PC-3 (cell line): ENCODE data around the gene IFNA16. TPM values are rescaled to one million over a fixed set of nuclear protein-coding genes. Genes with fewer than 3 reads are reported as not detected.

Experiments
- ATAC-seq: fragments of 200-7000 bp; cut with Tn5 transposase; 2 replicates; pipeline ENCODE4 v1.9.1; 2020; ENCODE audit warnings: mild to moderate bottlenecking, moderate library complexity
- BruUV-seq: library from RNA; stranded (reverse); fragments of 400-500 nt; replicated peaks from 2 replicates; lab custom pipeline; 2021; lab: Mats Ljungman, UMichigan
- CTCF ChIA-PET: fragments of 300-600 bp; sonication (Branson Sonifier 250); formaldehyde crosslinking; loops from one replicate; lab custom pipeline; 2022; ENCODE audit warnings: antibody characterized with exemption; lab: Charles Lee
- POLR2A ChIA-PET: fragments of 300-600 bp; sonication (Branson Sonifier 250); formaldehyde crosslinking; loops from one replicate; lab custom pipeline; 2022; ENCODE audit warnings: antibody characterized with exemption; ENCODE audit not compliant: unreplicated experiment; lab: Charles Lee
- DNase-seq: peaks from one replicate; pipeline ENCODE4 v3.0.0-alpha.2; 2015
- H2AFZ ChIP-seq: fragments of 300-600 bp; sonication (generic); 2 replicates; pipeline ENCODE4 v1.6.0; 2016; ENCODE audit warnings: antibody characterized with exemption, low read length
- H3F3A ChIP-seq: fragments of 300-600 bp; sonication (generic); one replicate; pipeline ENCODE4 v1.6.0; 2017; ENCODE audit warnings: antibody characterized with exemption, low read length, control low read depth, mild to moderate bottlenecking; ENCODE audit not compliant: unreplicated experiment
- H3K27ac ChIP-seq: fragments of 300-600 bp; sonication (generic); 2 replicates; pipeline ENCODE4 v1.5.1; 2016; ENCODE audit warnings: mild to moderate bottlenecking, low read length
- H3K27me3 ChIP-seq: fragments of 300-600 bp; sonication (generic); 2 replicates; pipeline ENCODE4 v1.6.1; 2016; ENCODE audit warnings: low read length, mixed read lengths
- H3K36me3 ChIP-seq: fragments of 300-600 bp; sonication (generic); 2 replicates; pipeline ENCODE4 v1.6.1; 2016; ENCODE audit warnings: low read depth, mixed run types, low read length, mixed read lengths
- H3K4me1 ChIP-seq: fragments of 300-600 bp; sonication (generic); 2 replicates; pipeline ENCODE4 v1.5.1; 2016; ENCODE audit warnings: low read length; ENCODE audit not compliant: insufficient read depth
- H3K4me2 ChIP-seq: fragments of 300-600 bp; sonication (generic); 2 replicates; pipeline ENCODE4 v1.6.0; 2016; ENCODE audit warnings: low read length
- H3K4me3 ChIP-seq: fragments of 300-600 bp; sonication (generic); 2 replicates; pipeline ENCODE4 v1.5.1; 2016; ENCODE audit warnings: mild to moderate bottlenecking, low read length, mixed read lengths
- H3K79me2 ChIP-seq: fragments of 300-600 bp; sonication (generic); 2 replicates; pipeline ENCODE4 v1.6.1; 2017; ENCODE audit warnings: low read length, mixed read lengths
- H3K9ac ChIP-seq: fragments of 300-600 bp; sonication (generic); 2 replicates; pipeline ENCODE4 v1.6.0; 2016; ENCODE audit warnings: mild to moderate bottlenecking, low read length
- H3K9me2 ChIP-seq: fragments of 300-600 bp; sonication (generic); replicated peaks from 2 replicates; pipeline ENCODE4 v1.6.1; 2016; ENCODE audit warnings: mixed run types, low read length, mixed read lengths
- H3K9me3 ChIP-seq: fragments of 300-600 bp; sonication (generic); 2 replicates; pipeline ENCODE4 v1.6.1; 2016; ENCODE audit warnings: low read length, mixed read lengths
- H4K20me1 ChIP-seq: fragments of 300-600 bp; sonication (generic); 2 replicates; pipeline ENCODE4 v1.6.1; 2016; ENCODE audit warnings: low read length, mixed read lengths
- CTCF ChIP-seq: fragments of 300-600 bp; sonication (generic); conservative IDR thresholded peaks from 2 replicates; pipeline ENCODE4 v1.5.1; 2017; ENCODE audit warnings: antibody characterized with exemption, low read depth, mild to moderate bottlenecking, low read length
- EZH2 ChIP-seq: fragments of 300-600 bp; sonication (generic); IDR thresholded peaks from one replicate; pipeline ENCODE4 v1.6.1; 2017; ENCODE audit warnings: antibody characterized with exemption, mild to moderate bottlenecking, low read length; ENCODE audit not compliant: unreplicated experiment
- EZH2phosphoT487 ChIP-seq: fragments of 300-600 bp; sonication (generic); IDR thresholded peaks from 2 replicates; pipeline ENCODE4 v1.6.1; 2018; ENCODE audit warnings: mild to moderate bottlenecking, antibody characterized with exemption, low read length, borderline replicate concordance
- intact Hi-C: fragments of 100-400 bp; cut with micrococcal nuclease; formaldehyde crosslinking; loops from 2 replicates; pipeline ENCODE4 v1.9.0; 2023
- total RNA-seq: library from RNA; depleted of rRNA; stranded (reverse); fragments of >200 nt; gene quantifications from 2 replicates; pipeline ENCODE4 v1.2.3, GENCODE V29; 2014

Gene IFNA16
- total RNA-seq, 1 experiment from 2014 or later = not detected

GRCh38 chr9:21233258-21233657 lies 16.1 kb upstream of the IFNA16 start:
- Histone ChIP-seq H3K4me2 (no peak overlapping the region), H2AFZ (no peak overlapping the region), H4K20me1 (no peaks in the 10 kb centered on the region), H3K27ac (no peak overlapping the region), H3F3A (no peaks in the 10 kb centered on the region), H3K9me3 (no peaks in the 10 kb centered on the region), H3K4me3 (no peak overlapping the region), H3K36me3 (no peaks in the 10 kb centered on the region; the same call in 1 of the 2 replicates), H3K27me3 (no peaks in the 10 kb centered on the region), H3K9ac (no peak overlapping the region), H3K9me2 (no peaks in the 10 kb centered on the region), H3K4me1 (no peaks in the 10 kb centered on the region), H3K79me2 (no peaks in the 10 kb centered on the region)
- ChIA-PET POLR2A (no interaction called here), CTCF (no interaction called here)
- TF ChIP-seq EZH2phosphoT487 (no peak), EZH2 (no peak), CTCF (no peak)
- DNase-seq (no peak), ATAC-seq (no peak)
- intact Hi-C loops = no loop called here
- no TSS peak for BruUV-seq

- intact Hi-C loops = no loop called here
- BruUV-seq = no TSS peak
Measured at GRCh38 chr9:21228122-21228521, 11.0 kb upstream of the IFNA16 start, which contains the start of gene IFNA17. Gene IFNA17, minus strand, starts transcription at chr9:21228222. Its CDS starts 49 bp downstream, at chr9:21228173.

More at GRCh38 chr9:21228122-21228521, 11.0 kb upstream of the IFNA16 start, which contains the start of gene IFNA17:
- H3F3A ChIP-seq = no peaks in the 10 kb centered on the region
- ATAC-seq = no peak
- H3K4me1 ChIP-seq = no peaks in the 10 kb centered on the region
- ChIA-PET CTCF (no interaction called here), POLR2A (no interaction called here)
- no peak within 1 kb of the TSS for H3K4me3 ChIP-seq
- no peaks in the 10 kb centered on the region for H3K9me2 ChIP-seq
- no peak within 1 kb of the TSS for H3K9ac ChIP-seq
- TF ChIP-seq CTCF (no peak), EZH2 (no peak), EZH2phosphoT487 (no peak)
- H3K79me2 ChIP-seq = no peaks in the 10 kb centered on the region
- H3K27ac ChIP-seq = no peak within 1 kb of the TSS
- no peak within 1 kb of the TSS for H2AFZ ChIP-seq
- DNase-seq = no peak
- no peaks in the 10 kb centered on the region for H3K36me3 ChIP-seq
- no peaks in the 10 kb centered on the region for H4K20me1 ChIP-seq
- H3K9me3 ChIP-seq = no peaks in the 10 kb centered on the region
- 0 out of 2 replicates have a peak, but pooled peaks cover 6% of the 10 kb centered on the region for H3K27me3 ChIP-seq
- no peak within 1 kb of the TSS for H3K4me2 ChIP-seq
